Lower leg skin (tissue), 4 donors: ENCODE results near the gene MTARC2. TPM values are rescaled to one million over a fixed set of nuclear protein-coding genes. Genes with fewer than 3 reads are reported as not detected.
"Not testable (repeated sequence)": the region's sequence is repeated elsewhere in the genome, so short reads cannot be mapped to it uniquely, and the experiment has no call there.

ENCODE experiments used
- DNase-seq, 2 donors: peaks; one replicate each; pipeline ENCODE4 v3.0.0-alpha.2; 2019; ENCODE audit warnings: low spot score in 2 of 2
- H3K4me3 ChIP-seq: fragments of 200-600 bp; sonication (generic); 2 replicates; pipeline ENCODE4 v1.5.1; 2017; ENCODE audit warnings: mild to moderate bottlenecking, low read depth; ENCODE audit not compliant: poor library complexity, severe bottlenecking
- POLR2A ChIP-seq, 2 donors: fragments of 450-650 bp; IDR thresholded peaks; one replicate each; pipeline ENCODE4 v1.6.1; 2016 to 2017; ENCODE audit warnings: antibody characterized with exemption in 2 of 2, mild to moderate bottlenecking in 1 of 2, moderate library complexity in 1 of 2
- WGBS, 2 donors: methylation state at CpG; one replicate each; pipeline ENCODE4 v1.1.5; 2018; 5-methylcytosine and 5-hydroxymethylcytosine counted together
- intact Hi-C: fragments of 100-400 bp; cut with DNase I; formaldehyde crosslinking; loops from one replicate; pipeline ENCODE4 v1.15.0; 2023; ENCODE audit warnings: low total_unique reads
- total RNA-seq, 4 donors: library from RNA; depleted of rRNA; stranded (reverse); fragments of >200 nt; gene quantifications; one replicate each; pipeline ENCODE4 v1.1.0, GENCODE V29; 2016
- TF ChIP-seq, protein P1 (sequence below), 3 donors: fragments of 450-650 bp; IDR thresholded peaks; one replicate each; pipeline ENCODE4 v1.5.1; 2016; ENCODE audit warnings: antibody characterized with exemption in 3 of 3, mild to moderate bottlenecking in 3 of 3, moderate library complexity in 2 of 3

The MTARC2 gene
- total RNA-seq, 4 donors from 2014 or later: 4.3 to 8.6 (median 5.6) TPM

DNA sequence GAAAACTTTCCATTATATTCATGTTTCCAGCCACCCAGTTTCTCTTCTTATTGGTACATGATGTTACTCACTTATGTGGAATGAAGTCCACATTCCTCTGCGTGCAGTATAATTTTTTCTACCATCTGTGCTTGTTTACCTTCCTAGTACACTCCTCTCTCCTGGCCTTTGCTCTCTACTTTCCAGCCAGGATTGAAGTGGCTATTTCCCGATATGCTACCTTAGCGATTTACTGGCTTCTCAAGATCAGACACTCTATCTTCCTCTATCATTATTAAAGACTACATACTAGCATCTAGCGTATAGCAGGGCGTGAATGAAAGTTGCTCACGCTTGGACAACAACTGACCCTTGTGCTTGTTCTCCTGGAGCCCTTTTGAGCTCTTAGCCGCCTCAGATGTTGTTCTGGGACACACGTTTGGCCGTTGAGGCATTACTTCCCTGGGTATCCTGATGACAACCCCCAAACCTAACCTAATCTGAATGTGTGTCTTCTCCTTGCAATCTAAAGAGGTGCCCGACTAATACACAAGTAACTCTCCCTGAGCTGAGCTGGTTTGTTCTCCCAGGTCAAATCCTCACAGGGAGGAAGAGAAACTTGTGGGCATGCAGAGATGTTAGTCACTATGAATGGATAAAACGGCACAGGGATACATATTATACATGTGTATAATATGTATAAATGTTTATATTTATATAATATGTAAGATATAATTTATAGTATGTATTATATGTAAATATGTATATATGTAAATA, 13.4 kb upstream of the MTARC2 start:
- H3K4me3 ChIP-seq: no peak overlapping the region
- intact Hi-C loops: no loop called here
- no peak for DNase-seq
- WGBS, 2 donors: 83 to 90% methylated on average over 11 of the region's 11 CpGs
- TF ChIP-seq, protein P1, sequence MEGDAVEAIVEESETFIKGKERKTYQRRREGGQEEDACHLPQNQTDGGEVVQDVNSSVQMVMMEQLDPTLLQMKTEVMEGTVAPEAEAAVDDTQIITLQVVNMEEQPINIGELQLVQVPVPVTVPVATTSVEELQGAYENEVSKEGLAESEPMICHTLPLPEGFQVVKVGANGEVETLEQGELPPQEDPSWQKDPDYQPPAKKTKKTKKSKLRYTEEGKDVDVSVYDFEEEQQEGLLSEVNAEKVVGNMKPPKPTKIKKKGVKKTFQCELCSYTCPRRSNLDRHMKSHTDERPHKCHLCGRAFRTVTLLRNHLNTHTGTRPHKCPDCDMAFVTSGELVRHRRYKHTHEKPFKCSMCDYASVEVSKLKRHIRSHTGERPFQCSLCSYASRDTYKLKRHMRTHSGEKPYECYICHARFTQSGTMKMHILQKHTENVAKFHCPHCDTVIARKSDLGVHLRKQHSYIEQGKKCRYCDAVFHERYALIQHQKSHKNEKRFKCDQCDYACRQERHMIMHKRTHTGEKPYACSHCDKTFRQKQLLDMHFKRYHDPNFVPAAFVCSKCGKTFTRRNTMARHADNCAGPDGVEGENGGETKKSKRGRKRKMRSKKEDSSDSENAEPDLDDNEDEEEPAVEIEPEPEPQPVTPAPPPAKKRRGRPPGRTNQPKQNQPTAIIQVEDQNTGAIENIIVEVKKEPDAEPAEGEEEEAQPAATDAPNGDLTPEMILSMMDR (IDR thresholded peaks at IDR 0.05): no peak
- no peak for TF ChIP-seq POLR2A (IDR thresholded peaks at IDR 0.05)

DNA sequence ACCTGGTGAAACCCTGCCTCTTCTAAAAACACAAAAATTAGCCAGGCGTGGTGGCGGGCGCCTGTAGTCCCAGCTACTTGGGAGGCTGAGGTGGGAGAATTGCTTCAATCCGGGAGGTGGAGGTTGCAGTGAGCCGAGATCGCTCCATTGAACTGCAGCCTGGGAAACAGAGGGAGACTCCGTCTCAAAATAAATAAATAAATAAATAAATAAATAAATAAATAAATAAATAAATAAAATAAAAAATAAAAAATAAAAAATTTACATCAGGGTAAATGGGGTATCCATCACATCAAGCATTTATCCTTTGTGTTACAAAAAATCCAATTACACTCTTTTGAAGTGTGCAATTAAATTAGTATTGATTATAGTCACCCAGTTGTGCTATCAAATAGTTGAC, 11.8 kb upstream of the MTARC2 start:
- DNase-seq, intact Hi-C loops, H3K4me3 ChIP-seq: not testable (repeated sequence)
- WGBS, 2 donors: 95 to 96% methylated on average over 7 of the region's 7 CpGs

DNA sequence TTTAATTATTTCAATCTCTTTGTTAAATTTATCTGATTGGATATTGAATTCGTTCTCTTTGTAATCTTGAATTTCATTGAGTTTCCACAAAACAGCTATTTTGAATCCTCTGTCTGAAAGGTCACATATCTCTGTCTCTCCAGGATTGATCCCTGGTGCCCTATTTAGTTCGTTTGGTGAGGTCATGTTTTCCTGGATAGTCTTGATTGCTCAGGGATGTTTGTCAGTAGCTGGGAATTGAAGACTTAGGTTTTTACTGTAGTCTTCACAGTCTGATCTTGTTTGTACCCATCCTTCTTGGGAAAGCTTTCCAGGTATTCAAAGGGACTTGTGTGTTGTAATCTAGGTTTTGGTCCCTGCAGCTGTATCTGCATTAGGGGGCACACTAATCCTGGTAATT, 6.8 kb upstream of the MTARC2 start:
- no peak overlapping the region for H3K4me3 ChIP-seq
- DNase-seq: no peak
- 72 to 76% methylated on average over 2 of the region's 2 CpGs for WGBS, 2 donors
- TF ChIP-seq, protein P1 (IDR thresholded peaks at IDR 0.05): no peak
- TF ChIP-seq POLR2A (IDR thresholded peaks at IDR 0.05): no peak
- intact Hi-C loops: no loop called here

DNA sequence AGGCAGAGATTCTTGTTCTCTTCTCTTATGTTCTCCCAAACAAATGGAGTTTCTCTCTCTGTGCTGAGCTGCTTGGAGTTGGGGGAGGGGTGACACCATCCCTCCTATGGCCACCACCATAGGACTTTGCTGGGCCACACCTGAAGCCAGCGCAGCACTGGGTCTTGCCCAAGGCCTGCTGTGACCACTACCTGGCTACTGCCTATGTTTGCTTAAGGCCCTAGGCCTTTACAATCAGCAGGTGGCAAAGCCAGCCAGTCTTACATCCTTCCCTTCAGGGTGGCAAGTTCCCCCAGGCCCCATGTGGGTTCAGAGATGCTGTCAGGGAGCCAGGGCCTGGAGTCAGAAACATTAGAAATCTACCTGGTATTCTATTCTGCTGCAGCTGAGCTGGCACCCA, 6.3 kb upstream of the MTARC2 start:
- no peak overlapping the region for H3K4me3 ChIP-seq
- intact Hi-C loops: no loop called here
- no peak for DNase-seq
- TF ChIP-seq, protein P1 (IDR thresholded peaks at IDR 0.05): no peak
- TF ChIP-seq POLR2A (IDR thresholded peaks at IDR 0.05): no peak
- WGBS, 2 donors: 100% methylated on average over 1 of the region's 1 CpG

DNA sequence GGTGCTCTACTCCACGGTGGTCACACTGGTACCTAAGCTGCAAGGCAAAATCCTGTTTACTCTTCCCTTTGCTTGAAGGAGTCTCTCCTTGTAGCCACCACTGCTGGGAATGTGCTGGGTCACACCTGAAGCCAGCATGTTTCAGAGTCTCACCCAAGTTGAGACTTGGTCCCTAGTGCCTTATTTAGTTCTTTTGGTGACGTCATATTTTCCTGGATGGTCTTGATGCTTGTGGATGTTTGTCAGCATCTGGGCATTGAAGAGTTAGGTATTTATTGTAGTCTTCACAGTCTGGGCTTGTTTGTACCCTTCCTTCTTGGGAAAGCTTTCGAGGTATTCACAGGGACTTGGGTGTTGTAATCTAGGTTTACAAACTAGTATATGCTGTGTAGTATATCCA, 5.6 kb upstream of the MTARC2 start:
- intact Hi-C loops: no loop called here
- DNase-seq: no peak

DNA sequence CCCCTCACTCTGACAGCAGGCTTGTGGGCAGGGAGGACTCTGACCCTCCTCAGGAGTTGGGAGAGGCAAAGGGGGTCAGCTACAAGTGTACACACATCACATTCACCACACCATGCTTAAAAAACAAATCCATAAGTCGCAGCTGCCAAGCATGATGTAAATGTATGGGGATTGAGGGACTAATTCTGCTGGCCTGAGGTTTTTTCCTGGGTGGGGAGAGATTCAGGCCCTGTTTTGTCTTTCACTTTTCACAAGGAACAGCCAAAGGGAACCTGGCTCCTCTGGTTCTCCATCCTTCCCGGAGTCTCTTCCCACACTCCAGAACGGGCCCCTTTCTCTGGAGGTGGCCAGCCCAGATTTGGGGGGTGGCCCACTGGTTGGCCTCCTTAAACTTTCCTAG, 1.3 kb upstream of the MTARC2 start:
- no peak for DNase-seq
- intact Hi-C loops: no loop called here
- H3K4me3 ChIP-seq: no peak overlapping the region
- 74 to 100% methylated on average over 3 of the region's 3 CpGs for WGBS, 2 donors
- TF ChIP-seq, protein P1 (IDR thresholded peaks at IDR 0.05): no peak
- no peak for TF ChIP-seq POLR2A (IDR thresholded peaks at IDR 0.05)

More for the DNA sequence above, 5.6 kb upstream of the MTARC2 start:
- no peak for TF ChIP-seq POLR2A (IDR thresholded peaks at IDR 0.05)
- TF ChIP-seq, protein P1 (IDR thresholded peaks at IDR 0.05): no peak
- no peak overlapping the region for H3K4me3 ChIP-seq
- WGBS, 2 donors: 89 to 93% methylated on average over 3 of the region's 3 CpGs
